Activated T-cell treated with anti-CD3 and anti-CD28 coated beads, Interleukin-2, amount 50 U/mL, for 1 hour (primary cell): ENCODE measurements around the gene TRAPPC6A.
"Not testable (repeated sequence)": the region's sequence is repeated elsewhere in the genome, so short reads cannot be mapped to it uniquely, and the experiment has no call there.

Experiments
- DNase-seq: peaks from one replicate; pipeline ENCODE4 v3.0.0-alpha.2; 2020

TRAPPC6A gene

DNA sequence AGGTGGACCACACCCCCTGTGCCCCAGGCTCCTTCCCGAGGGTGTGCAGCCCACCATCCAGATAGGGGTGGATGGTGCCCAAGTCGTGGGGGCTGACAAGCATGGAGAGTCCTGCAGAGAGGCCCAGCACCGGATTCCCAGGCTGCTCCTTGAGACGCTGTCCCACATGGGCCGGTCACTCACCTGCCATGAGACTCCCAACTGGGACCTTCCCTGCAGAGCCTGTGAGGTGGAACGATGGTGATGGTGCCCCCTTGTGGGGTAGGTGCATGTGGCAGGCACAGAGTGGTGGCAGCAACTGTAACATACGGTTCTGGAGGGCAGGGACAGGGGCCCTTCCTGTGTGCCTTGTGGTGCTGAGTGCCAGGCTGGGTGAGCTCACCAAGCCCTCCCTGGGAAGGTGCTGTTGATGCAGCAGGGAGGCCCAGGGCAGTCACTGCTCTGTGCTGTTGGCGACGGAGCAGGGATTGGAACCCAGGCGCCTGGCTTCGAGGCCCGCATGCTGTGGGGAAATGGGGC, 52.0 kb downstream of the TRAPPC6A start:
- peak; percentile 73 for DNase-seq

DNA sequence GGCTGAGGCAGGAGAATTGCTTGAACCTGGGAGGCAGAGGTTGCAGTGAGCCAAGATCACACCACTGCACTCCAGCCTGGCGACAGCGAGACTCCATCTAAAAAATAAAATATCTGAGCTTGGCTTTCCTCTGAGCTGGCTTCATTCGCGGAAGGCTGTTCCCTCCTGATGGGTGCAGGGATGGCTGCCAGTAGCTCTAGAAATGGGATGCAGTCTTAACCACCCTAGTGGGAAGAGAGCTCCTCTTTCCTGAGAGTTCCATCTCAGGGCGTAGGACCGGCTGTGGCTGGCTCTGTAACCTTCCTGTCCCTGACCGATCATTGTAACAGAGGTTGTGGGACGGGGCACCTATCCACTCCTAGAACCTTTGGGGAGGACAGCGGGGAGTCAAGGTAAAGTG, 52.7 kb downstream of the TRAPPC6A start:
- no peak for DNase-seq

DNA sequence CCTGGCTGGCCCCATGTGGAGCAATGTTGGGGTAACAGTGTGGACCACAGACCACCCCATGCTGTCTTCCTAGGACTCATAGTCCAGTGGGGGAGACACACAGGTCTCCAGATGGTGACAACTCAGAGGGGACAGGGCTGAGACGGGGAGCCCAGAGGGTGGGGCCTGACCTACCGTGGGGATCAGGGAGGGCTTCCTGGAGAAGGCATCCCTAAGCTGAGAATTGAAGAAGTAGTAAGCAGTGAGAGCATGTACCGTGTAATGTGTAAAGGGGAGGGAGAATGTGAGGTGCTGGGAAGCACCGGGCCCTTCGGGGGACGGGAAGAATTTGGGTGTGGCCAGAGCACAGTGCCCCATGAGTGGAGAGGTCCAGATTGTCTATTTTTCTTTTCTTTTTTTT, 54.0 kb downstream of the TRAPPC6A start:
- DNase-seq = no peak

DNA sequence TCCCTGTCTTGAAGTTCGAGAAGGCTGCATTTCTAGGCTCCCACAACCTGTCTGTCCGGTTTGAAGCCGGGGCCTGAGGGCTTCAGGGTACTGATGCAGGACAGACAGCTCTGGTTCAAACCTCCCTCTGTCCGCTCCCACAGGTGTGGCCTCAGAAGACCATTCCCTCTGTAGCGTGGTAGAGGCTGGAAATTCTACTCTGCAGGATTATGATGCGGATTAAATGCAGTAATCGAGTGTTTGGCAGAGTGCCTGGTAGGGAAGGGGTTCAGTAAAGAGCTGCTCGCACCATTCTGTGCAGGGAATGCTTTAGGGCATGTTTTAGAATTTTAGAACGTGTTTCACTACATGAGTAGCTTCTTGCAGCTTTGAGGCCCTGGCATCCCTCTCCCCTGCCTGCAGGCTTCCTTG, 54.6 kb downstream of the TRAPPC6A start:
- no peak for DNase-seq

DNA sequence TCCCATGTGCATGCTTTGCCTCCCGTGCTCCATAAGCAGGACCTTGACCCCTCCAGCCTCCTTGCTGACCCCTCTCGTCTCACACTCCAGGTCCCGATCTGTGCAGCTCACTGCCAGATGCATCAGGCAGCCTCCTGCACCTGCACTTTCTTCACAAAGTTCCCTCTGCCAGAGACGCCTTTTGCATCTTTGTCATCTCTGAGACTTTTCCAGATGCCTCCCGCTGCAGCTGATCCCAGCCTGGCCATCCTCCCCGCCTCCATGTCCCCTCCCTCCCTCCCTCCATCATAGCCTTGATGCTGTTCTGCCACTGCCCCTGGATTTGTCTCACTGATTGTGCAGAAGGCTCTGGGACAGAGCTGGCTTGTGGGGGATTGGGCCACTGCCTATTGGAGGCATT, 55.2 kb downstream of the TRAPPC6A start:
- DNase-seq = no peak

DNA sequence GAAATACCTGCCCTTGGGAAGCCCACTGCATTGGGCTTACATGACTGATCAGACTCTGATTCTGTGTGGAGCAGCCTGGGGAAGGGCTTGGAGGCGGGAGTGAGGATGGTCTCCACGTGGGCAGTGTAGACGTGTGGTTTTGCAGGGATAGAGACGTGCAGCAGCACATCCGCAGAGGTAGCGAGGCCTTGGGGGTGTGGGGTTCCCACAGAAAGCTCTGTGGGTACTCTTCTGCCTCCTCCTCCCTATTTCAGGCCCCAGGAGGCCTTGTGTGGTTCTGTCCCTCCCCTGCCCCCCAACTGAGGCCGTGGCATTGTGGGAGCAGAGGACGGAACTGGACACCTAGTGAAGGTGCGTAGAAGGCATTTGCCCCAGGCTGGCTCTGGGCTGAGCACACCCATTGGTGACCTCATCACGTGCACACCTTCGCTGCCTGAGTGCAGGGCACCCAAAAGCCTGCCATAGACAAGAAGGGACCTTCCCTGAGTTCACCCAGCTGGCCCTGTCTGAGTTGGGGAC, 56.2 kb downstream of the TRAPPC6A start:
- DNase-seq = no peak

DNA sequence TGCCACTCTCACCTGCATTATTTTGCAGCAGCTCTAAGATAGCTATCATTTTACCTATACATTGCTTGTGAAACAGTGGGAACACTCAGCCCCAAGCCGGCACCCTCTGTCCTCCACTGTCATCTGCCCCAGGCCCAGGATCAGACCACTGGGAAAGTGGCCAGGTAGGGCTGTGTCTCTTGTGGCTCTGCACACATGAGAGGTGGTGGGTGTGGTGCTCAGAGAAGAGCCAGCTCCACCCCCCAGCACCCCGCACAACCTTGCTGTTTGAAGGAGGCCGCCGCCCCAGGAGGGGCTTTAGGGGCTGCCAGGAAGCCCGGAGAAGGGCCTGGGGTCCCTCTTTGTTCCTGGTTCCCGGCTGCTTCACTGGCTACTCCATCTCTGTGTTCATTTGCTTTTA, 58.5 kb downstream of the TRAPPC6A start:
- no peak for DNase-seq

DNA sequence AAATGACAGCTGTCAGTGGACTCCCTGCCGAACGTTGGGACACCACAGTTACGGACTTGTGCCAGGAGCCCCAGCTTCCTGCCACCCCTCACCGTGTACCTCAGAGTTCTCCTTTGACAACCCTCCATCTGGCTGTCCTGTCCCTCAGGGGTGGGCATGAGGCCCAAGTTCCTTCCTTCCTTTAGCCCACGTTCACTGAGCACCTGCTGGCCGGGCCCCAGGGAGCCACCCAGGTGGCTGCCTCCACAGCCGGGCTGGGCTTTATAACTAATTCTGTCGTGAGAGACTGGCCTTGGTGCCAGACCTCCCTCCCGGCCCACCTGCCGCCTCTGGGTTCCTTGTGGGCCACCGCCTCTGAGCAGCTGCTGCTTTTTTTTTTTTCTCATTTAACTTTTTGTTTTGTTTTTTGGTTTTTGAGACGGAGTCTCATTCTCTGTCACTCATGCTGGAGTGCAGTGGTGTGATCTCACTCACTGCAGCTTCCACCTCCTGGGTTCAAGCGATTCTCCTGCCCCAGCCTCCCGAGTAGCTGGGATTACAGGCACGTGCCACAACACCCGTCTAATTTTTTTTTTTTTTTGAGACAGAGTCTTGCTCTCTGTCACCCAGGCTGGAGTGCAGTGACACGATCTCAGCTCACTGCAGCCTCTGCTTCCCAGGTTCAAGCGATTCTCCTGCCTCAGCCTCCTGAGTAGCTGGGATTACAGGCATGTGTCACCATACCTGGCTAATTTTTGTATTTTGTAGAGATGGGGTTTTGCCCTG, 59.3 kb downstream of the TRAPPC6A start:
- not testable (repeated sequence) for DNase-seq

DNA sequence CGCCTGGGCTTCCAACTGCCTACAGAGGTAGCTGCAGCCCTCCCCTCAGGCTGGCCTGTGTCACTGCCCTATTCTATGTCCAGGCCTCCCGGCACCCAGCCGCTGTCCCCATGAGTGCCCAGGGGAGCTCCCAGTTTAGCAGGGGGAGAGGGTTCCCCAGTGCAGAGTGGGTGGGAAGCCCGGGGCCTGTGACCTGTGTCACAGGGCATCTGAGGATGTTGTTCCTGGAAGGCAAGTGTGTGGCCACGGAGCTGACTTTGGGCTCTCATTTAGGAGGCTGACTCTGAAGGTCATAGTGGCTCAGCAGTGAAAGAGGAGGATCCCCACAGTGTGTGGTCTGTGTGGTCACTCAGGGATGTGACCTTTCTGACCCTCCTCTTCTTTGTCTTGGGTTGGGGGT, 59.9 kb downstream of the TRAPPC6A start:
- DNase-seq = no peak

DNA sequence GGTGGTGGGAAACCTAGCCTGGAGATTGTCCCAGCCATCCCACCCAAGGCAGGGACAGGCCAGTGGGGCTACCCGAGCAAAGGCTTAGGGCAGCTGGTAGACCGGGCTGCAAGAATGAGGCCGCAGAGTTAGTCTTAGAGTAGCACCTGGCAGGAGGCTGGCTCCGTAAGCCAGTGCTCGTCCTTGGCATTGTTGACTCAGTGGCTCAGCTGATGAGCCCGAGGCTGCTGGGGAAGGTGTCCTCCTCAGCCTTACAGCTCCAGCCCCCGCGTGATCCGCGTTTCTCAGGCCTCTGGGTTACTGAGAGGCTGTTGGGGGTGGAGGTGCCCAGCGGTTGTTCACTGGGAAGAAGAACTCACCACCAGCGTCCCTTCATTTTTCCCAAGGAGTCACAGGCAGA, 60.4 kb downstream of the TRAPPC6A start:
- DNase-seq = no peak

DNA sequence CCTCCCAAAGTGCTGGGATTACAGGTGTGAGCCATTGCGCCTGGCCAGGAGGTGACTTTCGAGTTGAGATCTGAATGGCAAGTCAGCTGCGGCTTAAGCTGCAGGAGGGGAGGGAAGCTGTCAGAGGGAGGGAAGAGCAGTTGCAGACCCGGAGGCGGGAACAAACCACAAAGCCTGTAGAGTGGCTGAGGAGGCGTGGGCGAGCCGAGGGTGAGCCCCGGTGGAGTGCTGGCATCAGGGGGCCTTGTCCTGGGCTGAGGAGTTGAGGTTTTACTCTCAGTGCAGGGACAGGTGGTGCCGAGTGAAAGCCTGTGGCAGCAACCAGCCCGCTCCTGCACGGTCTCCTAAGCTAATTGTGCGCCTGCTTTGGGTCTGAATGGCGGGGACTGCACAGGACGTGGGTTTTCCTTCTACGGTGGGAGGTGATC, 60.9 kb downstream of the TRAPPC6A start:
- DNase-seq = peak; percentile 36

DNA sequence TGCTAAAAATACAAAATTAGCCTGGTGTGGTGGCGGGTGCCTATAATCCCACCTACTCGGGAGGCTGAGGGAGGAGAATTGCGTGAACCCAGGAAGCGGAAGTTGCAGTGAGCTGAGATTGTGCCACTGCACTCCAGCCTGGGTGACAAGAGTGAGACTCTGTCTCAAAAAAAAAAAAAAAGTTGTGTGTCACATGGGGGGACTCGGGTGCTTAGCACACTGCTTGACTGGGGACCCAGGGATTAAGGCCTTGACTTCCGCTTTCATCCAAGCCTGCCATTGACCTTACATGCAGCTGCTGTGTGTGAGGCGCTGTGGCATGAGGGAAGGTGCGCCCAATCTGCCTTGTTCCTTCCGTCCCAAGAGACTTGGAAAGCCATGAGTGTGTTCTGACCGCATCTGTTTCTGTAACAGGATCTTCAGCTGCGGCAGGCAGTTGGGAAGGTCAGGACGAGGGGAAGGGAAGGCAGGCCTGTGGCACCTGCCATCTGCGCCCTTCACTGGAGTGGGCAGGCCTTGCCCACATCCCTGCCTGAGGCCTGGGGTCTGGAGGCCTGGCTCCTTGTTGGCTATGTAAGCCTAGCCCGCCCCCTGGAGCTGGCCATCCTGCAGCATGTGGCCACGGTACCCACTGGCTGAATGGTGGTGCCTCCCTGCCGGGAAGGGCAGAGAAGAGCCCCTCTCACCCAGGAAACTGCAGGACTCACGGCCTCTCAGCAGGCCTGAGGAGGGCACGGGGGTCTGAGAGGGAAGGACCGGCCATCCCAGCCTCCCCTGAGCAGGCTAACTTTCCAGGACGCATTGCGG, 62.0 kb downstream of the TRAPPC6A start:
- DNase-seq = no peak

DNA sequence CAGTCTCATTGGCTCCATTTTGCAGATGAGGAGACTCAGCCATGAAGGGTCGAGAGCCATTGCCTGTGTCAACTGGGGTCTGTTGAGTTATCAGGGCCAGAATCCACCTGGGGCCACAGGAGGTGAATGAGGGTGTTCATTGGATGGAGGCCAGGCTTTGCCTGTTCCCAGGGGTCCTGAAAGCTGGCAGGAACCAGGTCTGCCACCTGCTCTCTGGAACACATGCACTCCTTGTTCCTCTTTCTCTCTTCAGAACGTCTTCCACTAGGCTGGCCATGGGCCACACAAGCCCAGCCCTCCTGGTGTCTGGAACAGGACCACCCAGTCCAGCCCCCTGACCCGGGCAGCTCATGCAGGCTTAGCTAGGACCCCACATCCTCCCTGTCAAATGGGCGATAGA, 63.9 kb downstream of the TRAPPC6A start:
- no peak for DNase-seq

DNA sequence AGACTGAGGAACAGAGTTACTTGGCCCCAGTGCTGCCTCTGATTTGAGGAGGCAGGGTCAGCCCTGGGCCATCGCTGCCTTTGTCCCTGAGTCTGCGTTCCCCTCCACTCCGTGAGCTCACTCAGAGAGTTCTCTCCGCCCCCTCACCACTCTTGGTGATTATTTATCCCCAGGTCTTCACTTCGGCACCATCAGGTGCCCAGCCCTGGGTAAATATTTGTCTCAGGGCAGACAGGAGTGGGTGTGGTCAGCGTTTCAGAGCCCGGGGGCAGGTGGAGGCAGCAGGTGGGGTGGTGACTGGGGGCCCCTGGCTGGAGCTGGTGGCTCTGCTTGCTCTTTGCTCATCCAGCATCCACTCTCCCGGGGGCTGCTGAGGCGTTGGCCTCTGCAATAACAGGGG, 64.4 kb downstream of the TRAPPC6A start:
- no peak for DNase-seq
